Measurements from ENCODE around the gene BRD3OS. TPM values are rescaled to one million over a fixed set of nuclear protein-coding genes. Genes with fewer than 3 reads are reported as not detected.

Gene BRD3OS
- total and polyA plus RNA-seq, 2 of the 13 experiments (the other 11 are each of a cell fraction or from before 2014, with no cell fraction given): 4.9 to 5.7 TPM

GRCh38 chr9:133994353-133995011 is 30.8 kb upstream of the BRD3OS start:
- H4K20me1 ChIP-seq (ENCODE audit: insufficient read depth, low read length): peaks cover 15% of the 10 kb centered on the region; the same call in 1 of the 2 replicates
- no peaks in the 10 kb centered on the region for H3K27me3 ChIP-seq (ENCODE audit: control insufficient read depth in 1 of 2, insufficient read depth in 2 of 2, low read length in 2 of 2)
- peaks cover 26% of the 10 kb centered on the region for H3K79me2 ChIP-seq (ENCODE audit: insufficient read depth, low read length)
- no peak overlapping the region for H2AFZ ChIP-seq (ENCODE audit: low read length)
- ChIA-PET POLR2A (interaction anchor here (0.9 to 1.6 kb wide), 6 partner anchors 80 to 257 kb away, joined by 3 to 11 read pairs (median 4); partner anchors contain the start of gene SARDH), CTCF (ENCODE audit: low intra/inter-chr PET ratio, low total read pairs) (interaction anchor here (0.7 to 4.0 kb wide), 7 partner anchors 70 to 267 kb away, joined by 3 to 40 read pairs (median 7); no protein-coding TSS in a partner anchor)
- no peak overlapping the region for H3K27ac ChIP-seq (ENCODE audit: extremely low read length, insufficient read depth, low read length)
- DNase-seq (ENCODE audit: low spot score): peak; percentile 64
- H3K4me1 ChIP-seq (ENCODE audit: insufficient read depth, low read length): peaks cover 36% of the 10 kb centered on the region
- no peaks in the 10 kb centered on the region for H3K36me3 ChIP-seq (replicated peaks in 1 of 2; ENCODE audit: control insufficient read depth in 1 of 2, insufficient read depth in 2 of 2, low read length in 2 of 2)
- peak; percentile 65 for ATAC-seq
- peak overlapping the region; percentile 91 for H3K4me2 ChIP-seq (ENCODE audit: low read depth, low read length)
- BruUV-seq (replicated peaks): no TSS peak
- 7% methylated on average over 10 of the region's 11 CpGs for WGBS (ENCODE audit: low lambda C conversion rate)
- in situ Hi-C loops (cut with HindIII; ENCODE audit: extremely low pct_ligation_motif_present, low pct_unique_long_range_greater_than_20kb): loop anchor here (5.0 kb wide), 1 partner anchor 207 kb away; no protein-coding TSS in a partner anchor
- H3K9ac ChIP-seq (ENCODE audit: insufficient read depth, low read depth, low read length): no peak overlapping the region
- H3K9me3 ChIP-seq (ENCODE audit: low read length): no peaks in the 10 kb centered on the region
- H3K4me3 ChIP-seq (replicated peaks in 1 of 3; ENCODE audit: insufficient read depth in 1 of 3, low read depth in 2 of 3, low read length in 3 of 3): peak overlapping the region in 1 of 3 experiments; percentile 97; a peak in 1 of 6 replicates
- FAIRE-seq: peak; percentile 62
- intact Hi-C loops (cut with micrococcal nuclease; ENCODE audit: unreplicated experiment): loop anchor here (1.0 to 2.0 kb wide), 3 partner anchors 16 to 212 kb away; no protein-coding TSS in a partner anchor
- no peak for TF ChIP-seq PTBP1 (IDR thresholded peaks at IDR 0.05; ENCODE audit: low read depth, low read length, poor library complexity, severe bottlenecking)
- TF ChIP-seq MTERF4 (CRISPR knock-in tag; IDR thresholded peaks at IDR 0.05): no peak
- no peak for TF ChIP-seq DBP (CRISPR knock-in tag; IDR thresholded peaks at IDR 0.05; ENCODE audit: not compliant biosample characterization)
- TF ChIP-seq ZNF674 (CRISPR knock-in tag; IDR thresholded peaks at IDR 0.05; ENCODE audit: low read depth): no peak
- TF ChIP-seq, protein P1, sequence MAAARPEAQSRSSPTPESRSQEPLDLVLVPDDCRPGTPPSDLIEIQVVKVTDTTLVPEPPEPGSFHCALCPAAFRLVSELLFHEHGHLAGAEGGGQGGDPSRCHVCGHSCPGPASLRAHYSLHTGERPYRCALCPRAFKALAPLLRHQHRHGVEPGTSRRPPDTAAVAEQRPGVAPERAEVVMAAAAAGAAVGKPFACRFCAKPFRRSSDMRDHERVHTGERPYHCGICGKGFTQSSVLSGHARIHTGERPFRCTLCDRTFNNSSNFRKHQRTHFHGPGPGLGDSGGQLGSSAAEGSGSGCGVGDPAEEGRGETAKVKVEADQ (CRISPR knock-in tag; IDR thresholded peaks at IDR 0.05; ENCODE audit: borderline replicate concordance): no peak
- no peak for TF ChIP-seq DMAP1 (CRISPR knock-in tag; IDR thresholded peaks at IDR 0.05)
- TF ChIP-seq MAFG (CRISPR knock-in tag; IDR thresholded peaks at IDR 0.05): no peak
- no peak for TF ChIP-seq ZNF550 (CRISPR knock-in tag; IDR thresholded peaks at IDR 0.05; ENCODE audit: borderline replicate concordance)
- TF ChIP-seq ZNF24 (IDR thresholded peaks at IDR 0.05): no peak
- 0 out of 2 replicates have a peak, but pooled peaks have one; percentile 30 for TF ChIP-seq MAZ (IDR thresholded peaks at IDR 0.05; ENCODE audit: borderline replicate concordance, low read depth, low read length)
- peak; percentile 58; the same call in 1 of the 2 replicates for TF ChIP-seq MAZ (CRISPR knock-in tag; IDR thresholded peaks at IDR 0.05; ENCODE audit: low read depth)
- TF ChIP-seq ZNF337 (CRISPR knock-in tag; IDR thresholded peaks at IDR 0.05; ENCODE audit: borderline replicate concordance, low read depth): no peak
- no peak for TF ChIP-seq ZNF792 (CRISPR knock-in tag; IDR thresholded peaks at IDR 0.05)
- TF ChIP-seq PPARG (CRISPR knock-in tag; conservative IDR thresholded peaks at IDR 0.05): peak; percentile 51; the same call in 1 of the 2 replicates
- no peak for TF ChIP-seq ZNF772 (CRISPR knock-in tag; IDR thresholded peaks at IDR 0.05)
- no peak for TF ChIP-seq BRF2 (CRISPR knock-in tag; IDR thresholded peaks at IDR 0.05)
- TF ChIP-seq ARID3A (IDR thresholded peaks at IDR 0.05; ENCODE audit: low read depth, low read length): no peak
- TF ChIP-seq ELF3 (CRISPR knock-in tag; IDR thresholded peaks at IDR 0.05): no peak
- TF ChIP-seq MBD4 (IDR thresholded peaks at IDR 0.05; ENCODE audit: borderline replicate concordance, low read length): no peak
